ENCODE results near the gene TRAPPC5. TPM values are rescaled to one million over a fixed set of nuclear protein-coding genes. Genes with fewer than 3 reads are reported as not detected.

TRAPPC5 gene
- total RNA-seq, 1 experiment from 2014 or later, result 105 TPM

DNA sequence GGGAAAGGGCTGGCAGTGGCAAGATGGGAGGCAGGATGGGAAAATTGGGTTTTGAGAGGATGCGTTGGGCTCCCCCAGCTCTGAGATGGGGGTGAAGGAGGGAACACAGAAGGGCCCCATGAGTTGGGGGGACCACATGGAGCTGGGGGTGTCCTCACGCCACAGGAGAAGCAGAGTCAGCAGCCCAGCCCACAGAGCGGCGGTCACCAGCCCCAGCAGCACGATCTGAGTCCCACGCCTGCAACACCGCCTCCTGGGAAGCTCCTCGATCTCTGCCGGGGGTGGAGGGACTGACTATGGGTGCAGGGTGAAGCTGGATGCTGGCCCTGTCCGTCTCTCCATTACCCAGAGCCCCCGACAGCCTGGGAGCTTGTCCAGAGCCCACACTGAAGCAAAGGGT lies 17.9 kb downstream of the TRAPPC5 start:
- Histone ChIP-seq H3K36me3 (ENCODE audit: insufficient read depth, low read length, poor library complexity, severe bottlenecking) (no peaks in the 10 kb centered on the region), H3K27me3 (replicated peaks; ENCODE audit: insufficient read depth, low read depth, low read length, poor library complexity) (peaks cover 9% of the 10 kb centered on the region), H3K9me3 (ENCODE audit: low read depth, low read length, poor library complexity, severe bottlenecking) (no peaks in the 10 kb centered on the region), H3K4me3 (ENCODE audit: low read depth, low read length, poor library complexity, severe bottlenecking) (no peak overlapping the region), H3K4me1 (ENCODE audit: insufficient read depth, low read length, poor library complexity, severe bottlenecking) (no peaks in the 10 kb centered on the region), H3K27ac (ENCODE audit: low read depth, low read length, poor library complexity, severe bottlenecking) (no peak overlapping the region)
- TF ChIP-seq, protein P1, sequence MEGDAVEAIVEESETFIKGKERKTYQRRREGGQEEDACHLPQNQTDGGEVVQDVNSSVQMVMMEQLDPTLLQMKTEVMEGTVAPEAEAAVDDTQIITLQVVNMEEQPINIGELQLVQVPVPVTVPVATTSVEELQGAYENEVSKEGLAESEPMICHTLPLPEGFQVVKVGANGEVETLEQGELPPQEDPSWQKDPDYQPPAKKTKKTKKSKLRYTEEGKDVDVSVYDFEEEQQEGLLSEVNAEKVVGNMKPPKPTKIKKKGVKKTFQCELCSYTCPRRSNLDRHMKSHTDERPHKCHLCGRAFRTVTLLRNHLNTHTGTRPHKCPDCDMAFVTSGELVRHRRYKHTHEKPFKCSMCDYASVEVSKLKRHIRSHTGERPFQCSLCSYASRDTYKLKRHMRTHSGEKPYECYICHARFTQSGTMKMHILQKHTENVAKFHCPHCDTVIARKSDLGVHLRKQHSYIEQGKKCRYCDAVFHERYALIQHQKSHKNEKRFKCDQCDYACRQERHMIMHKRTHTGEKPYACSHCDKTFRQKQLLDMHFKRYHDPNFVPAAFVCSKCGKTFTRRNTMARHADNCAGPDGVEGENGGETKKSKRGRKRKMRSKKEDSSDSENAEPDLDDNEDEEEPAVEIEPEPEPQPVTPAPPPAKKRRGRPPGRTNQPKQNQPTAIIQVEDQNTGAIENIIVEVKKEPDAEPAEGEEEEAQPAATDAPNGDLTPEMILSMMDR (conservative IDR thresholded peaks at IDR 0.05; ENCODE audit: low read depth, low read length), result no peak
- TF ChIP-seq EZH2 (IDR thresholded peaks at IDR 0.05; ENCODE audit: borderline replicate concordance, low read depth, low read length, poor library complexity, severe bottlenecking), result no peak
- intact Hi-C loops (cut with micrococcal nuclease; ENCODE audit: unreplicated experiment), result no loop called here
- ChIA-PET POLR2A (ENCODE audit: low non-redundant PET) (no interaction called here), CTCF (interaction anchor here (3.1 kb wide), 1 partner anchor 18 kb away, joined by 10 read pairs; the partner anchor contains the start of gene TRAPPC5)
- no peak for DNase-seq (ENCODE audit: low spot score)
- BruUV-seq (replicated peaks), result no TSS peak

DNA sequence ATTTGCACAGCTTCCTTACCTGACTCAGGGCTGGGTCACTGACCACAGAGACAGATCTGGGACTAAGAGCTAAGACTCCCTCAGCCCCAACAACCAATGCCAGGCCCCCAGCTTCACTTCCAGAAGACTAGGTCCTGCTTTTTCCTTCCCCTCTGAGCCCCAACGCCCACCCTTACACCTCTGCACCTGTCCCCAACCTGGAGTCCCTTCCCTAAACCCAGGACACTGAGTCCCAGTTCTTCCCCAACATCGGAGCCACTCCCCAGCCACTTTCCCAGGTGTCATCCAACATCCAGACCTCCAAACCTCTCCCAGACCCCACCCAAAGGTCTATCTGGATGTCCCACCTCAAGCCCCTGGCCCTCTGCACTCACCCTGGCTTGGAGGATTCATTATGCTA lies 18.4 kb downstream of the TRAPPC5 start:
- CTCF ChIA-PET, result no interaction called here
- TF ChIP-seq EZH2 (IDR thresholded peaks at IDR 0.05; ENCODE audit: borderline replicate concordance, low read depth, low read length, poor library complexity, severe bottlenecking), result no peak
- TF ChIP-seq, protein P1 (conservative IDR thresholded peaks at IDR 0.05; ENCODE audit: low read depth, low read length), result no peak
- Histone ChIP-seq H3K27ac (ENCODE audit: low read depth, low read length, poor library complexity, severe bottlenecking) (no peak overlapping the region), H3K4me1 (ENCODE audit: insufficient read depth, low read length, poor library complexity, severe bottlenecking) (no peaks in the 10 kb centered on the region), H3K36me3 (ENCODE audit: insufficient read depth, low read length, poor library complexity, severe bottlenecking) (no peaks in the 10 kb centered on the region), H3K9me3 (ENCODE audit: low read depth, low read length, poor library complexity, severe bottlenecking) (no peaks in the 10 kb centered on the region), H3K27me3 (replicated peaks; ENCODE audit: insufficient read depth, low read depth, low read length, poor library complexity) (peaks cover 9% of the 10 kb centered on the region), H3K4me3 (ENCODE audit: low read depth, low read length, poor library complexity, severe bottlenecking) (no peak overlapping the region)
- intact Hi-C loops (cut with micrococcal nuclease; ENCODE audit: unreplicated experiment), result no loop called here
- POLR2A ChIA-PET (ENCODE audit: low non-redundant PET), result no interaction called here
- BruUV-seq (replicated peaks), result no TSS peak
- DNase-seq (ENCODE audit: low spot score), result no peak

DNA sequence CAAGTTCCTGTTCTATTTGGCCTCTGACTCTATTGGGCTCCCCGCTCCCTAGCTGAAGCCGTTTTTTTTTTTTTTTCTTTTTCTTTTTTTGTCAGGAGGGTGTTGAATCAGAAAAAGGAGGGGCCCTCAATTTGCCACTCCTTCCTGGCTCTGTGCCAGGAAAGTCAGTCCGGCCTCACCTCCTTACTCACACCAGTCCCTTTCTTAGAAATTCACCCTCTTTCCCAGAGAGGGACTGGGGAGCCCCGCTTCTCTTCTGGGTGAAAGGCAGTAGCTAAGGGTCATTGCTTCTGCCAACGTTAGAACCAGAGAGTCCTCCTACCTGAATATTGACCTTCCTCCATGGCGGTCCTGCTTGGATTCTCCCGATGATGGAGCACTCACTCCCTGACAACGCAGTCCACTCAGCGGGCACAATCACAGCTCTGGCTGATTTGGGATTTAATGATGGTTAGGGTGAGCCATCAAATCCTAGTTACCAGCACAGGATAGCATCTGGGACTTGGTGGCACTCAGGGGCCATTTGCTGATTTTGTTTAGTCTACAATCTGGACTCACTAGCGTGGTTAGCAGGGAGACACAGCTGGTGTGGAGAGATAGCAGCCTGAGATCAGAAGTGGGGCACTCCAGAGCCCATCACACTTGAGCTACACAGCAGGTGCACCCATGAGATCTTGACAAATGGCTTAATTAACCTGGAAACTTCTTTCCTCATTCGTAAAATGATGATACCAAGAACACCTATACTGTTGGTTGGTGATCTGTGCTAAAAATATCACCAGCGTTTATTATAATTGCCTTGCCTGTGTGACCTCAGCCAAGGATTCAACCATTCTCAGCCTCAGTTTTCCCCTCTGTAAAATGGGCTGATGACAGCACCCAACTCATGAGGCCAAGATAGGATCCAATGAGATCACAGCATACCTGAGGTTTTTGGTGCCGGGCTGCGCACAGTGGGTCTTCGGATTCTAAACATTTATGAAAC lies 19.1 kb downstream of the TRAPPC5 start:
- Histone ChIP-seq H3K4me3 (ENCODE audit: low read depth, low read length, poor library complexity, severe bottlenecking) (no peak overlapping the region), H3K9me3 (ENCODE audit: low read depth, low read length, poor library complexity, severe bottlenecking) (no peaks in the 10 kb centered on the region), H3K27me3 (replicated peaks; ENCODE audit: insufficient read depth, low read depth, low read length, poor library complexity) (peaks cover 12% of the 10 kb centered on the region), H3K4me1 (ENCODE audit: insufficient read depth, low read length, poor library complexity, severe bottlenecking) (no peaks in the 10 kb centered on the region), H3K27ac (ENCODE audit: low read depth, low read length, poor library complexity, severe bottlenecking) (no peak overlapping the region), H3K36me3 (ENCODE audit: insufficient read depth, low read length, poor library complexity, severe bottlenecking) (no peaks in the 10 kb centered on the region)
- TF ChIP-seq EZH2 (IDR thresholded peaks at IDR 0.05; ENCODE audit: borderline replicate concordance, low read depth, low read length, poor library complexity, severe bottlenecking), result no peak
- TF ChIP-seq, protein P1 (conservative IDR thresholded peaks at IDR 0.05; ENCODE audit: low read depth, low read length), result no peak
- ChIA-PET POLR2A (ENCODE audit: low non-redundant PET) (no interaction called here), CTCF (no interaction called here)
- BruUV-seq (replicated peaks), result no TSS peak
- DNase-seq (ENCODE audit: low spot score), result no peak
- intact Hi-C loops (cut with micrococcal nuclease; ENCODE audit: unreplicated experiment), result no loop called here

Measured in A673 (cell line).